Left kidney (tissue), 2 donors: ENCODE data around the gene ABHD16B. TPM values are rescaled to one million over a fixed set of nuclear protein-coding genes. Genes with fewer than 3 reads are reported as not detected.
"Not testable (repeated sequence)": the region's sequence is repeated elsewhere in the genome, so short reads cannot be mapped to it uniquely, and the experiment has no call there.

ENCODE experiments used
- DNase-seq: peaks from one replicate; pipeline ENCODE4 v3.0.0-alpha.2; 2013
- polyA plus RNA-seq: library from polyadenylated mRNA; unstranded; fragments of 120-200 nt; gene quantifications from one replicate; pipeline ENCODE4 v1.2.1, GENCODE V29; 2013; ENCODE audit not compliant: insufficient read length

Gene ABHD16B
- polyA plus RNA-seq, 1 donor: not detected

GRCh38 chr20:63876489-63877036 is 15.3 kb downstream of the ABHD16B start:
- DNase-seq: no peak

GRCh38 chr20:63877755-63878470 is 16.6 kb downstream of the ABHD16B start:
- no peak for DNase-seq

GRCh38 chr20:63878899-63879663 is 17.8 kb downstream of the ABHD16B start:
- DNase-seq: no peak

- not testable (repeated sequence) for DNase-seq
Measured at GRCh38 chr20:63880901-63881300, 19.6 kb downstream of the ABHD16B start.

GRCh38 chr20:63881451-63882226 is 20.3 kb downstream of the ABHD16B start:
- DNase-seq: no peak

GRCh38 chr20:63882257-63883200 is 21.2 kb downstream of the ABHD16B start:
- DNase-seq: no peak

- DNase-seq: no peak
Measured at GRCh38 chr20:63883201-63883593, 21.9 kb downstream of the ABHD16B start.

- no peak for DNase-seq
Measured at GRCh38 chr20:63884506-63885263, 23.4 kb downstream of the ABHD16B start.

GRCh38 chr20:63885264-63886053 is 24.2 kb downstream of the ABHD16B start:
- DNase-seq: no peak

GRCh38 chr20:63886054-63886419 is 24.7 kb downstream of the ABHD16B start:
- no peak for DNase-seq

GRCh38 chr20:63886921-63887320 is 25.6 kb downstream of the ABHD16B start:
- DNase-seq: no peak

GRCh38 chr20:63889241-63890200 is 28.2 kb downstream of the ABHD16B start:
- DNase-seq: no peak

GRCh38 chr20:63890201-63890576 is 28.9 kb downstream of the ABHD16B start:
- no peak for DNase-seq

- no peak for DNase-seq
Measured at GRCh38 chr20:63890616-63891015, 29.3 kb downstream of the ABHD16B start.

GRCh38 chr20:63891061-63892002 is 30.0 kb downstream of the ABHD16B start:
- DNase-seq: no peak

GRCh38 chr20:63892402-63892801 is 31.1 kb downstream of the ABHD16B start:
- DNase-seq: no peak

GRCh38 chr20:63893999-63894357 is 32.7 kb downstream of the ABHD16B start:
- DNase-seq: no peak
